Skeletal muscle cell (primary cell): Measurements from ENCODE around the gene L3MBTL4.

Experiments used
- DNase-seq: peaks from one replicate; pipeline ENCODE4 v3.0.0-alpha.2; 2010; ENCODE audit warnings: low read depth
- H3K4me3 ChIP-seq: 2 replicates; pipeline ENCODE4 v1.5.1; 2011; ENCODE audit warnings: low read depth, mild to moderate bottlenecking, control low read depth, low read length, moderate library complexity

Gene L3MBTL4

GRCh38 chr18:6414723-6415417 is at the start of gene L3MBTL4:
L3MBTL4 (minus strand) TSS chr18:6414911; CDS start chr18:6311625, 103,286 bp downstream.
- no peak for DNase-seq
- peak within 1 kb of the TSS; percentile 35 for H3K4me3 ChIP-seq

DNA sequence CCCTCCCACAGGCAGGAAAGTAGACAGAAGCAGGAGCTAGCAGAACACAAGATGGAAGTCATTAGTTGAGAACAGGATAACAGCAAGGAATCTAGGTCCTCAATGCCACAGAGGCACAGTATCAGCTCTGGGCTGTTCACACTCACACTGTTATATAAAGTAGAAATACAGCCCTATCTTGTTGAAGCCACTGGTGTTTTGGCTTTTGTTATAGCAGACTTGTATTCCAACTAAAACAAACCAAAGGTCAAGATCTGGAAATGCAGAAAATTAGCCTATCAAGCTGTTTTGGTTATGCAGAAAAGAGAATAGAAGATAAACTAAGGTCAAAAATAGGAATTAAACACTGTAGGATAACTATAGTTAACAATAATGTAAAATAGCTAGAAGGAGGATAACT is 37.5 kb upstream of the L3MBTL4 start:
- no peak overlapping the region for H3K4me3 ChIP-seq
- DNase-seq: no peak

DNA sequence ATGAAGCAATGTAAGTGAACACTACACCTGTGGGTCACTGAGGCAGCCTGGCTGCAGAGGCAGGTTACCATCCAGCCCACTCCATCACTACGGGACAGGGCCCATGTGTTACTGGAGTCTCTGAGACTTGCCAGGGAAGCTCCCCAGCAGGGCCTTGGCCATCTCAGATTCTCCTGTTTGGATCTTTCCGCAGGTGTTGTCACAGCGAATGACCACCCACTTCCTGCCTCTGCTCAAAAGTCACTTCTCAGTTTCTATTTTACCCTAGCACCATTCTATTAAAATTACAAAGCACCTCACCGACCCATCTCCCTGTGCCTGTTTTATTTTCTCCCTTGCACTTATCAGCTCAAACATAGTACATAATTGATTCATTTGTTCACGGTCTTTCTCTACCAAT is 34.5 kb upstream of the L3MBTL4 start:
- no peak overlapping the region for H3K4me3 ChIP-seq
- no peak for DNase-seq

DNA sequence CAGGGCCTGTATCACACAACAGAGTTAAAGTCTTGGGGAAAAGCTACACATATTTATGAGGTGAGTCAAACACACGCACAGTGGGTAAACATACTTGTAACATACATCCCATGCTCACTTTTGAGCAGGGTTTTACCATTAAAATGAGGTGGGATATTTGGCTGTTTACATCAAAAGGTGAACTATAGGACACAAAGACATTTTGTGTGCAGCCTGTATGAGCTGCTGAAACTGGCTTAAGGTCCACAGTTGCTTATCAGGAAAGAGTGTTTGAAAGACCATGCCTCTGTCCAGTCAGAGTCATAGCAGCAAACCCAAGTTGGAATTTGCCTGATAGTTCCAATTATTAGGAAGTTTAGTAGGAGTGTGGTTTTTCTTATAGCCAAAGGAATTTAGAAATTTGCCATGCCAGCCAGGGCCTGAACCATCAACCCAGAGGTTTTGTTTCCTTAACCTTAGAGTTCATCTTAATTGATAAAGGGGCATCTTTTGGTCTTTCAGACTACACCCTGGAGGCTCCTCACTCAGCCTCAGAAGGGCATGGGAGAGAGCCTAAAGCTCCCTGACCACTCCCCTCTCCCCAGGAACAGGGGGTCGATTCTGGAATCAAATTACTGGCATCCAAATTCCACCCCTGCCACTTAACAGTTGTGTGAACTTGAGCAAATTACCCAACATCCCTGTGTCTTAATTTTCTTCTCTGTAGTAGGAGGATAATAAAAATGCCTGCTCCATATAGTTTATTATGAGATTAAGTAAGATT is 29.9 kb upstream of the L3MBTL4 start:
- no peak for DNase-seq
- no peak overlapping the region for H3K4me3 ChIP-seq

DNA sequence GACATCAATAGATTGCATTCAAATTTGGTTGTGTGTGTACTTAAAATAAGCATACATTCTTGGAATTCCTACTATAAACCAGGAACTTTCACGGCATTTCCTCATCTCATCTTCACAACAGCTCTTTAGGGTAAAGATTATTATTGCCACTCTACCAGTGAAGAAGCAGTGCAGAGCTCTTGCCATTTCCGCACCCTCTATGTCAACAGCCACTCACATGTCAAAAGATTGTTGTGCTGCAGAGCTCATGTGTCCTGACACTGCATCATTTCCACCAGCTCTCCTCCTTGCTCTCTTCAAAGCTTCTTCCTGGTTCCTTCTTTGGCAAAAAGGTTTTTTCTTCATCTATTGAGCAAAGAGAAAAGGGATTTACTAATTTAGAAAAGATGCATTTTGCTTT is 26.5 kb upstream of the L3MBTL4 start:
- no peak for DNase-seq
- no peak overlapping the region for H3K4me3 ChIP-seq

GRCh38 chr18:6437937-6438818 is 23.5 kb upstream of the L3MBTL4 start:
- DNase-seq: no peak
- H3K4me3 ChIP-seq: no peak overlapping the region

GRCh38 chr18:6435731-6436130 is 21.0 kb upstream of the L3MBTL4 start:
- no peak overlapping the region for H3K4me3 ChIP-seq
- no peak for DNase-seq

DNA sequence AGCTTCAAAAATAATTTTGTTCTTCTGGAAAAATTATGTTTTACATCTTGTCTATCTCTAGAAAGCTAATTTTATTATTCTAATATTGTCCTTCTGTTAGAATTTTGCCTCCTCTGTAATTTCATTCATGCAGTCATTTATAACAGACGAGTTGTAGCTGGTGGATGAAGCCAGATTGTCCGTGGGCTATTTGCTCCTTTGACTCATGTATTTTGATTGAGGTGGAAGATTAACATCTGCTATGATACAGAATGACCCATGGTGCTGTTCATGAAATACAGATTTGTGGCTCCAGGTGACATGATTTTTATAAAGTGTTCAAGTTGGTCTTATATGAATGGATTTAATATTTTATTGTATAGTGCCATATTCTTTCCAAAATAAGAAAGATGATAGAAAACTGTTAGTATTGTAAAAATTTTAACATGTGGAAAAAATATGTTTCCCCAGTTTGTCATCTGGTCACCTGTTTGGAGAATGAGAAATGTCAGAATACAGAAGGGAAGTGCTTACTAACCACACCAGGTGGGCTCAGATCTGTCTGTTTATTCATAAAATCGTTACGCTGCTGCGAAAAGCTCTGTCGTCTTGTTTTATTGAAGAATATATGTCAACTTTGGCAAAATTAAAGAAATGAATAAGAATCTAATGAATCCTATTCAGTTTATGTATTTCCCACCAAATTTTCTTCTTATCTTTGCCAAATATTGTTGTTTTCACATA is 20.4 kb upstream of the L3MBTL4 start:
- DNase-seq: no peak
- H3K4me3 ChIP-seq: no peak overlapping the region

DNA sequence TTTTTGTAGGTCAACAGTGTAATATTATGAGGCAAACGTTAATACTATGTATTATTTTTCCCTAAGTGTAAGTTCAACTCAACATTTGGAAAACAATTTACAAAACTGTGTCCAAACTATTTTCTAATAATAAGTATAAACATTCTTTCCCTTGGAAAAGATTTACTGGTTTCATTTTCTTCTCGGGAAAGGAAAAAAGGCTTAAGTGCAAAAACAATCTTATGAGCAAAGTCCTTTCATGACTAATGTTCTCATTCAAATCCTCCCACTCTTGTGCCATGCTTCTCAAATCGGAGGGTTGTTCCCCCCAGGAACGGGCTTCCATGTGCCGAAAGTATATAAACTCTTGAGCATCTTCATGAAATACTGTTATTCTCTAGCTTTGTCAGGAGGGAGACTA is 19.8 kb upstream of the L3MBTL4 start:
- no peak overlapping the region for H3K4me3 ChIP-seq
- no peak for DNase-seq

GRCh38 chr18:6431659-6432318 is 17.1 kb upstream of the L3MBTL4 start:
- DNase-seq: no peak
- no peak overlapping the region for H3K4me3 ChIP-seq

DNA sequence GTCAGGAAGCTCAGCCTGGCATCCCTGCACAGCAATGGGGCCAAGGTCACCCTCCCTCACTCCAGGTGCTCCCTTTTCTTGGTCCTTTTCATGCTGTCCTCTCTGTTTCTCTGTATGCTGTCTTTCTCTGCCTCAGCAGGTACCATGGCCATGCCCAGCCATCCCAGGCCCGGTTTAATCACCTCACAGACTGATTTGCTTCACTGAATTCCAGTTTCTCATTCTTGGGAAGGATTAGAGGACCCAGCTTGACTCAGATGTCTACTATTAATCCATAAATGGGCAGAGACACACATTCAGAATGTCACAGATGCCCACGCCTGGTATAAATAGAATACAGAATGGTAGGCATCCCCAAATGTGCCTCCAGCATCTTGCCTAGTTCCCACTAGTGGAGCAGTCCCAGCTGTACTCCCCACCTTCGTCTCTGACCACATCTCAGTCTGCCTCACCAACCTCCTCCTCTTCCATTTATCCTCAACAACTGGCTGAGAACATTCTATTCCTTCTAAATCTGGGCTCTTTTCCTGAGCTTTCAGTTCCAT is 14.2 kb upstream of the L3MBTL4 start:
- no peak for DNase-seq
- no peak overlapping the region for H3K4me3 ChIP-seq

- no peak for DNase-seq
- no peak overlapping the region for H3K4me3 ChIP-seq
Observed at GRCh38 chr18:6427286-6427685, 12.6 kb upstream of the L3MBTL4 start.

DNA sequence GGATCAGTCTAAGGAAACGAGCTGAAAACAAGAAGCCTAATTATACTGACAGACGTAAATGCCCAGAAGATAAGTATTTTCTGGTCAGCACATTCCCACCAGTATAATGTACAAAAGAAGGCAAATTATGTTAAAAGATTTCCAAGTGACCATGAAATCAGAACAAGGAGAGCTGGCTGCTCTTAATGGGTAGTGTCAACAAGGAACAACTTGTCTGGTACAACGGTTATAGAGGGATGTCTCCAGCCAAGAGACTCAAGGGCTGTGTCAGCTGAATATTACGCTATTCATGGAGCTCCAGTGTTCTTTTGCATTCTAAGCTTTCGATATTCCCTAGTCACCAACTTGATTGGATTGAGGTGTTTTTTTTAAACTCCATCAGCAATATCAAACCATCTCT is 8.6 kb upstream of the L3MBTL4 start:
- DNase-seq: no peak
- H3K4me3 ChIP-seq: no peak overlapping the region

DNA sequence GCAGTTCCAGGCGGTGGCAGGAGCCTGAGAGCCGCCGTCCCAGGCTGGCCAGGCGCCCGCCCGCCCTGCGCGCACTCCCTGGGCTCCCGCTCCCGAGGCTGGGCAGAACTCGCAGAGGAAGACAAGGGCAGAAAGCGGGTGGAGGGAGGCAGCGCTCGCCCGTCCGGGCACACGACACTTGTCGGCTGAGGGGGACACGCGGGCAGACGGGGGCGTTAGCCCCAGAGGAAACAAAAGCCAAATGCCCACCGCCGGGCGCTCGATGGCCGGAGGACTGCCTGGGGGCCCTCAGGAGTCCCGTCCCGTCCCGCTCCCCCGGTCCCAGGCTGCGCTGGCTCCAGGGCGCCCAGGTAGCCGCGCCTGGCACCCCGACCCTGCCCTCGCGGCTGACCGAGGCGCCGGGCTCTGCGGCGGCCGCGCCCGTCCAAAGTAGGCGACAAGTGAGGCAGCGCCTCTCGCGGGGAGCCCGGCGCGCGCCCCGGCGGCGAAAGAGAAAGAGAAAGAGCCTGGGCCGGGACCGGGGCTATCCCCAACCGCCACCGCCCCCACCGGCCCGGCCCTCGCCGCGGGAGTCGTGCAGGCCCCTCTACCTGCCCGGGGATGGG is 491 bp downstream of the L3MBTL4 start:
- peak overlapping the region; percentile 35 for H3K4me3 ChIP-seq
- no peak for DNase-seq

DNA sequence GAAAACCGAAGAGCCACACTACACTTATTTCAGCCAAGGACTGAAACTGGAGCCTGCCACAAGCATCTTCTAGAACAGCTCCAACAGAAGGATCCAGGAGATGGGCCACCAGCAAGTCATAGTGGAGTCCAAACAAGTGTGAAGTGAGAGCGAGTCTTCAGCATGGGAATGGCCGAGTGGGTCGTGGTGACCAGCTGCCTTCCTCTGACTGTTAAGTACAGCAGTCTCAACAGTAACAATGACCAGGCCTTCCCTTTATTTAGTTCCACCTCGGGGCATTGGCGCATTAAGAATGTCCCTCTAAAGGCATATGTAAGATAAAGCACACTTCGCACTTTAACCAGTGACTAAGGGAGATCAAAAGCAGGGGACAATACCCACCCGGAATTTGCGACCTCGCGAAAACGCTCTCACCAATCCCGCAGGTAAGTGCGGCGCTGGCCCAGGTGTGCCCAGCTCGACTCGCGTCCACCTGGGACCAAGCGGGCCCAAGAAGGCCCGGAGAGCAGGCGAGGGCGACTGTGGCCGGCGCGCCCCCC is 1.1 kb downstream of the L3MBTL4 start:
- no peak overlapping the region for H3K4me3 ChIP-seq
- DNase-seq: no peak

DNA sequence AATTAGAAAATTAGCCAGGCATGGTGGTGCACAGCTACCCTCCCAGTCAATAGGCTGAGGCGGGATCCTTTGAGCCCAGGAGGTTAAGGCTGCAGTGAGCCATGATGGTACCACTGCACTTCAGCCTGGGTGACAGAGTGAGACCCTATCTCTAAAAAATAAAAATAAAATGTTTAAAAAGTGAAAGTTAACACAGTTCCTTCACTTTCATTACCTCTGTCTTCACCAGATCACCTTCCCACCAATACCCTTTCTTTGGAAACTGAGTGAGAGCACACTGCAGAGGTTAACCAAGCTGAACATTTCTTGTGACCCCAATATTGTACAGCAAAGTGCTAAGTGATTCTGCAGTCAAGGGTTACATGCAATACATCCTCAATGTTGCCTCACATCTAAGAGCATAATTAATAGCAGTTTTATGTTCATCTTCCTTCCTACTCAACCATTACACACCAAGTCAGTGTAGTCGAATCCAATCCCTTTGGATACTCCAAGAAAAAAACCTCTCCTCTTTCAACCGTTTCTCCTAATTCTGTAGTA is 1.7 kb downstream of the L3MBTL4 start:
- no peak overlapping the region for H3K4me3 ChIP-seq

GRCh38 chr18:6411382-6411781 is 3.3 kb downstream of the L3MBTL4 start:
- H3K4me3 ChIP-seq: no peak overlapping the region
- no peak for DNase-seq

More for the DNA sequence above, 1.7 kb downstream of the L3MBTL4 start:
- DNase-seq: no peak

GRCh38 chr18:6409933-6410332 is 4.8 kb downstream of the L3MBTL4 start:
- no peak overlapping the region for H3K4me3 ChIP-seq
- no peak for DNase-seq
